Testis (tissue), 3 donors: ENCODE measurements around the gene TESMIN. TPM values are rescaled to one million over a fixed set of nuclear protein-coding genes. Genes with fewer than 3 reads are reported as not detected.

ENCODE experiments used
- DNase-seq: peaks from one replicate; pipeline ENCODE4 v3.0.0-alpha.2; 2019
- H3K27ac ChIP-seq, 2 donors: fragments of 200-600 bp; sonication (generic); one replicate each; pipeline ENCODE4 v1.5.1; 2019
- H3K27me3 ChIP-seq: fragments of 200-600 bp; sonication (generic); one replicate; pipeline ENCODE4 v1.5.1; 2019
- H3K36me3 ChIP-seq: fragments of 200-600 bp; sonication (generic); one replicate; pipeline ENCODE4 v1.5.1; 2017; ENCODE audit warnings: low read depth; ENCODE audit errors: missing control alignments
- H3K4me1 ChIP-seq: fragments of 200-600 bp; sonication (generic); one replicate; pipeline ENCODE4 v1.5.1; 2019
- H3K4me3 ChIP-seq, 2 donors: fragments of 200-600 bp; sonication (generic); one replicate each; pipeline ENCODE4 v1.5.1; 2017 to 2019
- H3K9me3 ChIP-seq: fragments of 200-600 bp; sonication (generic); one replicate; pipeline ENCODE4 v1.5.1; 2017
- CTCF ChIP-seq, 3 experiments: fragments of 450-650 bp in 2 of 3; fragments of 200-600 bp in 1 of 3; sonication (generic) in 1 of 3; IDR thresholded peaks; one replicate each; pipeline ENCODE4 v1.5.1; 2016 to 2019; ENCODE audit warnings: antibody characterized with exemption in 3 of 3, mild to moderate bottlenecking in 2 of 3, moderate library complexity in 1 of 3
- POLR2A ChIP-seq: fragments of 450-650 bp; IDR thresholded peaks from one replicate; pipeline ENCODE4 v1.6.1; 2017; ENCODE audit warnings: antibody characterized with exemption, mild to moderate bottlenecking, moderate library complexity
- WGBS, 2 donors: methylation state at CpG; one replicate each; pipeline ENCODE4 v1.1.5; 2018; 5-methylcytosine and 5-hydroxymethylcytosine counted together
- intact Hi-C: fragments of 100-400 bp; cut with DNase I; formaldehyde crosslinking; loops from one replicate; pipeline ENCODE4 v1.15.1; 2023; ENCODE audit warnings: low total_unique reads
- polyA plus RNA-seq: library from polyadenylated mRNA; stranded (reverse); fragments of 350-450 nt; fragmentation: Illumina TruSeq; extraction: RNeasy Lipid Tissue Mini Kit (QIAGEN cat#74804); gene quantifications from one replicate; pipeline ENCODE4 v1.2.3, GENCODE V29; 2014; ENCODE audit warnings: low read depth, low replicate concordance; ENCODE audit not compliant: insufficient read depth
- total RNA-seq, 2 donors: library from RNA; depleted of rRNA; stranded (reverse); fragments of >200 nt; gene quantifications; one replicate each; pipeline ENCODE4 v1.2.3, GENCODE V29; 2016

Gene TESMIN
- total and polyA plus RNA-seq, 3 donors from 2014 or later, result 60.4 to 127 (median 72.2) TPM

- intact Hi-C loops, result no loop called here
- H3K27ac ChIP-seq, result no peak overlapping the region
- TF ChIP-seq CTCF (IDR thresholded peaks at IDR 0.05) (no peak), POLR2A (no peak)
- no peaks in the 10 kb centered on the region for H3K9me3 ChIP-seq
- no peaks in the 10 kb centered on the region for H3K4me1 ChIP-seq
- no peaks in the 10 kb centered on the region for H3K27me3 ChIP-seq
- H3K4me3 ChIP-seq, result no peak overlapping the region
- no peaks in the 10 kb centered on the region for H3K36me3 ChIP-seq
- whole genome bisulfite sequencing, 2 donors, result 89 to 95% methylated on average over 17 of the region's 17 CpGs
- no peak for DNase-seq
These were observed 70.6 kb downstream of the TESMIN start for GRCh38 chr11:68680541-68681231.

- H3K36me3 ChIP-seq, result no peaks in the 10 kb centered on the region
- no peaks in the 10 kb centered on the region for H3K27me3 ChIP-seq
- TF ChIP-seq POLR2A (no peak), CTCF (IDR thresholded peaks at IDR 0.05) (no peak)
- no peak overlapping the region for H3K4me3 ChIP-seq
- intact Hi-C loops, result no loop called here
- no peaks in the 10 kb centered on the region for H3K4me1 ChIP-seq
- H3K9me3 ChIP-seq, result no peaks in the 10 kb centered on the region
- no peak for DNase-seq
- H3K27ac ChIP-seq, result no peak overlapping the region
- WGBS, 2 donors, result 71 to 76% methylated on average over 8 to 15 of the region's 15 CpGs
These were observed 73.3 kb downstream of the TESMIN start for GRCh38 chr11:68678031-68678441.

GRCh38 chr11:68677432-68677831 is 73.9 kb downstream of the TESMIN start:
- no peak overlapping the region for H3K27ac ChIP-seq
- intact Hi-C loops, result no loop called here

GRCh38 chr11:68674461-68674860 is 76.9 kb downstream of the TESMIN start:
- 92 to 94% methylated on average over 16 of the region's 16 CpGs for WGBS, 2 donors
- intact Hi-C loops, result no loop called here
- no peaks in the 10 kb centered on the region for H3K27me3 ChIP-seq

More at GRCh38 chr11:68677432-68677831, 73.9 kb downstream of the TESMIN start:
- WGBS, 2 donors, result 36 to 40% methylated on average over 3 to 6 of the region's 6 CpGs
- H3K4me3 ChIP-seq, result no peak overlapping the region
- H3K4me1 ChIP-seq, result no peaks in the 10 kb centered on the region
- no peaks in the 10 kb centered on the region for H3K27me3 ChIP-seq
- no peaks in the 10 kb centered on the region for H3K9me3 ChIP-seq
- no peaks in the 10 kb centered on the region for H3K36me3 ChIP-seq
- no peak for DNase-seq
- TF ChIP-seq POLR2A (no peak), CTCF (IDR thresholded peaks at IDR 0.05) (no peak)

More at GRCh38 chr11:68674461-68674860, 76.9 kb downstream of the TESMIN start:
- H3K9me3 ChIP-seq, result no peaks in the 10 kb centered on the region
- no peak overlapping the region for H3K27ac ChIP-seq
- no peak for TF ChIP-seq POLR2A
- TF ChIP-seq CTCF (IDR thresholded peaks at IDR 0.05), result no peak
- H3K4me1 ChIP-seq, result no peaks in the 10 kb centered on the region
- no peak overlapping the region for H3K4me3 ChIP-seq
- no peaks in the 10 kb centered on the region for H3K36me3 ChIP-seq
- no peak for DNase-seq
